NCI-H2227 treated with DMSO at 0.1 percent for 48 hours (cell line): ENCODE measurements around the gene LRMDA.
"Not testable (repeated sequence)": the region's sequence is repeated elsewhere in the genome, so short reads cannot be mapped to it uniquely, and the experiment has no call there.

Experiments
- DNase-seq: peaks from one replicate; lab custom pipeline; 2025; lab: John Stamatoyannopoulos, UW

LRMDA gene

GRCh38 chr10:76554033-76554408 lies 1122.6 kb downstream of the LRMDA start:
- no peak for DNase-seq

- no peak for DNase-seq
These were observed 1123.1 kb downstream of the LRMDA start for GRCh38 chr10:76554478-76554877.

- DNase-seq, result no peak
These were observed 1123.7 kb downstream of the LRMDA start for GRCh38 chr10:76555067-76555670.

GRCh38 chr10:76557366-76557765 lies 1125.9 kb downstream of the LRMDA start:
- no peak for DNase-seq

GRCh38 chr10:76558586-76558985 lies 1127.2 kb downstream of the LRMDA start:
- no peak for DNase-seq

- no peak for DNase-seq
These were observed 1127.8 kb downstream of the LRMDA start for GRCh38 chr10:76558996-76559891.

GRCh38 chr10:76559892-76560220 lies 1128.4 kb downstream of the LRMDA start:
- DNase-seq, result no peak

GRCh38 chr10:76560338-76560737 lies 1128.9 kb downstream of the LRMDA start:
- no peak for DNase-seq

- no peak for DNase-seq
These were observed 1131.9 kb downstream of the LRMDA start for GRCh38 chr10:76563286-76563685.

- DNase-seq, result no peak
These were observed 1140.6 kb downstream of the LRMDA start for GRCh38 chr10:76572021-76572420.

GRCh38 chr10:76576276-76576962 lies 1145.0 kb downstream of the LRMDA start:
- DNase-seq, result no peak

GRCh38 chr10:76577455-76577854 lies 1146.0 kb downstream of the LRMDA start:
- no peak for DNase-seq

- DNase-seq, result no peak
These were observed 1150.3 kb downstream of the LRMDA start for GRCh38 chr10:76581506-76582256.

- DNase-seq, result no peak
These were observed 1151.1 kb downstream of the LRMDA start for GRCh38 chr10:76582531-76582930.

- no peak for DNase-seq
These were observed 1152.3 kb downstream of the LRMDA start for GRCh38 chr10:76583711-76584161.

- not testable (repeated sequence) for DNase-seq
These were observed 1153.0 kb downstream of the LRMDA start for GRCh38 chr10:76584466-76584865.
